A549 (cell line): Measurements from ENCODE around the gene PPP1R37.

Experiments used
- BHLHE40 ChIP-seq: IDR thresholded peaks from 2 replicates; pipeline ENCODE4 v1.6.1; 2012; ENCODE audit warnings: low read depth, low read length, inconsistent platforms
- CEBPB ChIP-seq, 2 experiments: fragments of >200 bp in 1 of 2; sonication (Bioruptor Twin) in 1 of 2; formaldehyde crosslinking in 1 of 2; IDR thresholded peaks; 2 replicates each; pipeline ENCODE4 v1.6.1; 2012 to 2016
- CTCF ChIP-seq: fragments of >200 bp; sonication (Bioruptor Twin); formaldehyde crosslinking; IDR thresholded peaks from 3 replicates; pipeline ENCODE4 v1.5.1; 2016
- HMGXB4 ChIP-seq: fragments of 250-450 bp; sonication (Bioruptor Pico); IDR thresholded peaks from 2 replicates; pipeline ENCODE4 v1.5.0; 2021; ENCODE audit warnings: mild to moderate bottlenecking, moderate library complexity, borderline replicate concordance
- JUN ChIP-seq, 2 experiments: fragments of >200 bp; sonication (Bioruptor Twin); formaldehyde crosslinking; IDR thresholded peaks; 2 replicates in 1 of 2; 3 replicates in 1 of 2; pipeline ENCODE4 v1.6.1; 2016 to 2017
- MAFK ChIP-seq: fragments of 450-650 bp; IDR thresholded peaks from 2 replicates; pipeline ENCODE4 v1.6.1; 2014; ENCODE audit not compliant: partially characterized antibody
- MAX ChIP-seq: IDR thresholded peaks from 2 replicates; pipeline ENCODE4 v1.6.1; 2012
- NR3C1 ChIP-seq: fragments of >200 bp; sonication (Bioruptor Twin); formaldehyde crosslinking; IDR thresholded peaks from 3 replicates; pipeline ENCODE4 v1.6.1; 2017
- POLR2A ChIP-seq: IDR thresholded peaks from 2 replicates; pipeline ENCODE4 v1.6.1; 2012; ENCODE audit warnings: mild to moderate bottlenecking, low read length
- POLR2AphosphoS2 ChIP-seq: conservative IDR thresholded peaks from 2 replicates; pipeline ENCODE4 v1.6.1; 2012; ENCODE audit warnings: low read length, improper control_type of control experiment, inconsistent platforms
- ZFP36 ChIP-seq: fragments of 450-650 bp; IDR thresholded peaks from 2 replicates; pipeline ENCODE4 v1.6.1; 2014; ENCODE audit warnings: borderline replicate concordance; ENCODE audit not compliant: partially characterized antibody

- TF ChIP-seq CEBPB (IDR thresholded peaks at IDR 0.05) (no peak), JUN (IDR thresholded peaks at IDR 0.05) (no peak), CTCF (no peak), NR3C1 (no peak), MAX (no peak), HMGXB4 (CRISPR knock-in tag) (no peak), ZFP36 (no peak), POLR2AphosphoS2 (no peak), BHLHE40 (no peak), POLR2A (no peak), MAFK (no peak)
Measured at GRCh38 chr19:45076851-45077730, 15.9 kb upstream of the PPP1R37 start.
